Measurements from ENCODE around the gene MCM10.

The MCM10 gene

DNA sequence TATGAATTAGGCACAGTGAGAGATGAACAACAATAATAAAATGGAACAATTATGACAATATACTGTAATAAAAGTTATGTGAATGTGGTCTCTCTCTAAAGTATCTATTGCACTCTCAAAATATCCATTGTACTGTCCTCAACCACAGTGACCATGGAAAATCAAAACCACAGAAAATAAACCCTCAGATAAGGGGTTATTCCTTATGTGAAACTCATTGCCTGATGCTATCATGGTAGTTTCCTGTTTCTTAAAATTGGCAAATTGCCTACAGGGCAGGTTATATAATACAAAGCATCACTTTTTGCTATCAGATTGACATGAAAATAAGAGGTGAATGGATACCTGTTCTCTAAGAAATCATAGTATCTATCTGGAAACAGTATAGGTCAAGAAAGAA lies 3.8 kb downstream of the MCM10 start:
- no peak for DNase-seq (ENCODE audit: low read depth in 2 of 2)

GRCh38 chr10:13167568-13167967 lies 6.2 kb downstream of the MCM10 start:
- DNase-seq (ENCODE audit: low read depth in 2 of 2) = no peak

- DNase-seq (ENCODE audit: low read depth in 2 of 2) = no peak
Measured at GRCh38 chr10:13168781-13169180, 7.4 kb downstream of the MCM10 start.

GRCh38 chr10:13173616-13174015 lies 12.3 kb downstream of the MCM10 start:
- no peak for DNase-seq (ENCODE audit: low read depth in 2 of 2)

DNA sequence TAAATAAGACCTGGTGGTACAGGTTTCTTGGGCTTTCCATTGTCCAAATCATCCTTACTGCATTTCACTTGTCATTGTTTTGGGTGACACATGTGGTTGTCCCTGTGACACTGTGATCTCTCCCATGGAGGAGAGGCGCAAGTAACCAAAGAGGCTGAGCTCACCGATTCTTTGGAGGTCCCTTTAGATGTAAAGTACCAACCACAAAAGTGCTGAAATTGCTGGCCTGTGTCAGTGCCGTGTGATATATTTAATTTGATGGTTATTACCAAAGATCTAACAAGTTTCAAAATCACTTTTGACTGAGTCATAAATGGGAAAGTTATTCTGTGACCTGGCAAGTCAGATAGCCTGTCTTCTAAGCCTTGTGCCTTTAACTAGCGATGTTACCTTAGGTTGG lies 19.4 kb downstream of the MCM10 start:
- no peak for DNase-seq (ENCODE audit: low read depth in 2 of 2)

DNA sequence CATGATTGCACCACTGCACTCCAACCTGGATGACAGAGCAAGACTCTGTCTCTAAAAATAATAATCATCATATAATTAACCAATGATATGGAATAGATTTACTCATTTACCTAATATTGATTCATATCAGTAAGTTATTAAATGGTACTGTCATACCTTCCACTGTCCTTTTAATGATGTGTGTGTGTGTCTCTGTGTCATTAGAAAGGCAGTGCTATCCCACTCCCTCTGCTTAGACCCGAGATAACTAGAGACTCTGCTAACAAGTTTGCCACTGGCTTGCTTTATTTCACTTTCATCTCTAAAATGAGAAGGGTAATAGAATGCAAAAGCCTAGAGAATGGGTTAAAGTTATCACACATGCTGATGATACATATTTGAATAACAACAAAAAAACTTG lies 21.1 kb downstream of the MCM10 start:
- DNase-seq (ENCODE audit: low read depth in 2 of 2) = no peak

DNA sequence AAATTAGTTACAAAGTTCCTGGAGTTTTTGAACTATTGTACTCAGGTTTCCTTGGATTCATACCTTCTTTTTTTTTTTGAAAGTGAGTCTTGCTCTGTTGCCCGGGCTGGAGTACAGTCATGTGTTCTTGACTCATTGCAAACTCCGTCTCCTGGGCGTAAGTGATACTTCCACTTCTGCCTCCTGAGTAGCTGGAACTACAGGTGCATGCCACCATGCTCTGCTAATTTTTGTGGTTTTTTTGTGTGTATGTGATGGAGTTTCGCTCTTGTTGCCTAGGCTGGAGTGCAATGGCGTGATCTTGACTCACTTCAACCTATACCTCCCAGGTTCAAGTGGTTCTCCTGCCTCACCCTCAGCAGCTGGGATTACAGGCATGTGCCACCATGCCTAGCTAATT lies 22.3 kb downstream of the MCM10 start:
- DNase-seq (ENCODE audit: low read depth in 2 of 2) = no peak

DNA sequence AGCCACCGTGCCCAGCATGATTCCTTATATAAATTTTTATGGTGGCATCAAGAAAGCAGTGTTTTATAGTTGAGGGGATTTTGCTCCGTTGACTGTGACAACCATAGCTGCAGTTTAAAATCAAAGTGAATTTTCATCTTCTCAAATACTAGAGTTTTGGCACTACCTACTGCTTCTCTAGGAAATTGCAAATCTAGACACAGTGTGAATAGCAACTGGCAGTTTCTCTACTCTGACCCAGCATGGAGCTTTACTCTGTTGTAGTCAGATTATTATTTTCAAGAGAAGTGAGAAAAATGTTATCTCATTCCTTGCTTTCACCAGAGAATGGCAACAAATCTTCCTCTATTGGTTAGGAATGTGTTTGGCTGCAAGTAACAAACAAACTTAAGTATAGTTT lies 22.9 kb downstream of the MCM10 start:
- DNase-seq (ENCODE audit: low read depth in 2 of 2) = no peak

GRCh38 chr10:13184730-13185514 lies 23.6 kb downstream of the MCM10 start:
- DNase-seq (ENCODE audit: low read depth in 2 of 2) = no peak

DNA sequence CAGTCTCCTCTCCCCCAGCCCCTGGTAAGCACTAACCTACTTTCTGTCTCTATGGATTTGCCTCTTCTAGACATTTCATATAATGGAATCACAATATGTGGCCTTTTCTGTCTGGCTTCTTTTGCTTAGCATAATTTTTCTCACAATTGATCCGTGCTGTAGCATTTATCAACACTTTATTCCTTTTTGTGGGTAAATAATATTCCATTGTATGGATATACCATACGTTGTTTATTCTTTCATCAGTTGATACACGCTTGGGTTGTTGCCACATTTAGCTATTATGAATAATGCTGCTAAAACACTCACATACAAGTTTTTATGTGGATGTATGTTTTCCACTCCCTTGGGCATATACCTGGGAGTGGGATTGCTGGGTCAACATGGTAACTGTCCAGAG lies 25.8 kb downstream of the MCM10 start:
- no peak for DNase-seq (ENCODE audit: low read depth in 2 of 2)

DNA sequence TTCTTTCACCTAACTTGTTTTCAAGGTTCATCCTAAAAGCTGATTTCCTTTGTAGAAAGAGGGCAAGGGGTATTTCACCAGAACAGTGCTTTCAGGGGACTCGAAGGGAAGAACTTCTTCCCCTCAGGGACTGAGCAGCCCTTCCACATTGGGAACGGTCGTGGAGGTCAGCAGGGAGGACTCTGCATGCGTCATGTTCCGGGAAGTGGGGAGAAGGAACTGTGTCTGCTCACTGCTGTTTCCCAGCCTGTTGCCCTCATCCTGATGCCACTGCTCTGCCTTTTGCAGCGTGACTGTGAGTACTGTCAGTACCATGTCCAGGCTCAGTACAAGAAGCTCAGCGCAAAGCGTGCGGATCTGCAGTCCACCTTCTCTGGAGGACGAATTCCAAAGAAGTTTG lies 27.2 kb downstream of the MCM10 start:
- DNase-seq (ENCODE audit: low read depth in 2 of 2) = no peak

- DNase-seq (ENCODE audit: low read depth in 2 of 2) = no peak
Measured at GRCh38 chr10:13189961-13190360, 28.6 kb downstream of the MCM10 start.

- no peak for DNase-seq (ENCODE audit: low read depth in 2 of 2)
Measured at GRCh38 chr10:13190816-13191215, 29.5 kb downstream of the MCM10 start.

GRCh38 chr10:13191362-13191761 lies 30.0 kb downstream of the MCM10 start:
- DNase-seq (ENCODE audit: low read depth in 2 of 2) = no peak

GRCh38 chr10:13193637-13194036 lies 32.3 kb downstream of the MCM10 start:
- DNase-seq (ENCODE audit: low read depth in 2 of 2) = no peak

DNA sequence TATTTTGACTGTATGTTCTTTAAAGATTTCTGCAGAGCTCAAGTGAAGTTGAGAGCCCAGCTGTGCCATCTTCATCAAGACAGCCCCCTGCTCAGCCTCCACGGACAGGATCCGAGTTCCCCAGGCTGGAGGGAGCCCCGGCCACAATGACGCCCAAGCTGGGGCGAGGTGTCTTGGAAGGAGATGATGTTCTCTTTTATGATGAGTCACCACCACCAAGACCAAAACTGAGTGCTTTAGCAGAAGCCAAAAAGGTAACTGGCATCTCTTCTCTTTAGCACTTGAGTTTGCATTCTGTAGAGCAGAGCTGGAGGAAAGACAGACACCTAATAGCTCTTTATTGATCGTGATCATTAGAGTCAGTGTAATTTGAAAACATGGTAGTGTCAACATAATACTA lies 33.7 kb downstream of the MCM10 start:
- no peak for DNase-seq (ENCODE audit: low read depth in 2 of 2)

- no peak for DNase-seq (ENCODE audit: low read depth in 2 of 2)
Measured at GRCh38 chr10:13201132-13201531, 39.8 kb downstream of the MCM10 start.

GRCh38 chr10:13206091-13206490 lies 44.7 kb downstream of the MCM10 start:
- DNase-seq (ENCODE audit: low read depth in 2 of 2) = no peak

DNA sequence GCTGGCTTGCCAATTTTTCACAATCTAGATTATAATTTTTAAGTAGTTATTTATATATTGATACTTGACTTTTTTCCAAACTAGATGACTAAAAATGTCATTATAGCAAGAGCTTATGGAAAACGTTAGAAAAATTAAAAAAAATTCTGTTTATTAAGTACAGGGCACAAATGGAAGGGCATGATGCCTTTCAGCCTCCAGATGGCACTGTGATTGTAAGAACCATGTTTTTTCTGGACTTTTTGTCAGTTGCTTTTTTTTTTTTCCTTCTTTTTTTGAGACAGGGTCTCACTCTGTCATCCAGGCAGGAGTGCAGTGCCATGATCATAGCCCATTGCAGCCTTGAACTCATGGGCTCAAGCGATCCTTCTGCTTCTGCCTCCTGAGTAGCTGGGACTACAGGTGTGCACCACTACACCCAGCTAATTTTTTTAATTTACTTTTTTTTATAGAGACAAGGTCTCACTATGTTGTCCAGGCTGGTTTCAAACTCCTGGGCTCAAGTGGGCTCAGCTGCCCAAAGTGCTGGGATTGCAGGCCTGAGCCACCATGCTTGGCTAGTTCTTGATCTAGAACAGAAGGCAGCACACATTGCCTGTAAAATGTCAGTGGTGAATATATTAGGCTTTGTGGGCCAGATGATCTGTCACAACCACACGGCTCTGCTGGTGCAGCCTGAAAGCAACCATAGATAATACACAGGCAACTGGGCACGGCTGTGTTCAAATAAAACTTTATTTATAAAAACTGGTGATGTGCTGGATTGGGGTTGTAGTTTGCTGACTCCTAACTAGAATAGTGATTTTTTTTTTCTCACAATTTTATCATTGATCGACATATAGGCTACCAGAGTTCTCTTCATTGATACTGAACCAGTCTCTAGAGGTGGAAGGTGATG lies 45.4 kb downstream of the MCM10 start:
- DNase-seq (ENCODE audit: low read depth in 2 of 2) = no peak

- no peak for DNase-seq (ENCODE audit: low read depth in 2 of 2)
Measured at GRCh38 chr10:13213163-13213562, 51.8 kb downstream of the MCM10 start.

- no peak for DNase-seq (ENCODE audit: low read depth in 2 of 2)
Measured at GRCh38 chr10:13218878-13219277, 57.5 kb downstream of the MCM10 start.

- DNase-seq (ENCODE audit: low read depth in 2 of 2) = no peak
Measured at GRCh38 chr10:13219685-13220670, 58.6 kb downstream of the MCM10 start.
